ENCODE measurements around the gene LPIN3.

- TF ChIP-seq POLR2AphosphoS5 (IDR thresholded peaks at IDR 0.05; ENCODE audit: borderline replicate concordance, low read depth, low read length) (no peak), EZH2 (IDR thresholded peaks at IDR 0.05) (no peak), FOXP2 (optimal IDR thresholded peaks at IDR 0.05; ENCODE audit: control extremely low read depth, extremely low read length, insufficient read depth) (no peak)
Measured at GRCh38 chr20:41407607-41408006, 67.0 kb downstream of the LPIN3 start.

All from SK-N-MC (cell line).